NCI-H2107 (cell line): Measurements from ENCODE around the gene COX19.
"Not testable (repeated sequence)": the region's sequence is repeated elsewhere in the genome, so short reads cannot be mapped to it uniquely, and the experiment has no call there.

Experiments
- DNase-seq: peaks from one replicate; lab custom pipeline; 2025; lab: John Stamatoyannopoulos, UW

COX19 gene

GRCh38 chr7:943793-944192 lies 31.6 kb downstream of the COX19 start:
- not testable (repeated sequence) for DNase-seq

GRCh38 chr7:940599-941408 lies 34.5 kb downstream of the COX19 start:
- no peak for DNase-seq

- no peak for DNase-seq
Observed at GRCh38 chr7:939843-940242, 35.5 kb downstream of the COX19 start.

GRCh38 chr7:938546-939185 lies 36.7 kb downstream of the COX19 start:
- no peak for DNase-seq

GRCh38 chr7:937856-938484 lies 37.4 kb downstream of the COX19 start:
- DNase-seq = no peak

- DNase-seq = no peak
Observed at GRCh38 chr7:936386-937054, 38.8 kb downstream of the COX19 start.

- no peak for DNase-seq
Observed at GRCh38 chr7:935874-936385, 39.4 kb downstream of the COX19 start.

- no peak for DNase-seq
Observed at GRCh38 chr7:935164-935873, 40.0 kb downstream of the COX19 start.

- DNase-seq = no peak
Observed at GRCh38 chr7:934469-935163, 40.7 kb downstream of the COX19 start.

GRCh38 chr7:932651-932975 lies 42.7 kb downstream of the COX19 start:
- no peak for DNase-seq

- no peak for DNase-seq
Observed at GRCh38 chr7:931871-932650, 43.3 kb downstream of the COX19 start.

- no peak for DNase-seq
Observed at GRCh38 chr7:930975-931758, 44.2 kb downstream of the COX19 start.

- DNase-seq = no peak
Observed at GRCh38 chr7:929311-929711, 46.0 kb downstream of the COX19 start.

- DNase-seq = no peak
Observed at GRCh38 chr7:927031-927671, 48.2 kb downstream of the COX19 start.

- DNase-seq = no peak
Observed at GRCh38 chr7:926061-927030, 49.0 kb downstream of the COX19 start.

GRCh38 chr7:925601-926000 lies 49.7 kb downstream of the COX19 start:
- DNase-seq = no peak

GRCh38 chr7:924541-925231 lies 50.7 kb downstream of the COX19 start:
- no peak for DNase-seq
